ENCODE data around the gene CHST3.
A peak's percentile ranks its signal among the peaks of the same experiment; 100 is the strongest.

Gene CHST3

DNA sequence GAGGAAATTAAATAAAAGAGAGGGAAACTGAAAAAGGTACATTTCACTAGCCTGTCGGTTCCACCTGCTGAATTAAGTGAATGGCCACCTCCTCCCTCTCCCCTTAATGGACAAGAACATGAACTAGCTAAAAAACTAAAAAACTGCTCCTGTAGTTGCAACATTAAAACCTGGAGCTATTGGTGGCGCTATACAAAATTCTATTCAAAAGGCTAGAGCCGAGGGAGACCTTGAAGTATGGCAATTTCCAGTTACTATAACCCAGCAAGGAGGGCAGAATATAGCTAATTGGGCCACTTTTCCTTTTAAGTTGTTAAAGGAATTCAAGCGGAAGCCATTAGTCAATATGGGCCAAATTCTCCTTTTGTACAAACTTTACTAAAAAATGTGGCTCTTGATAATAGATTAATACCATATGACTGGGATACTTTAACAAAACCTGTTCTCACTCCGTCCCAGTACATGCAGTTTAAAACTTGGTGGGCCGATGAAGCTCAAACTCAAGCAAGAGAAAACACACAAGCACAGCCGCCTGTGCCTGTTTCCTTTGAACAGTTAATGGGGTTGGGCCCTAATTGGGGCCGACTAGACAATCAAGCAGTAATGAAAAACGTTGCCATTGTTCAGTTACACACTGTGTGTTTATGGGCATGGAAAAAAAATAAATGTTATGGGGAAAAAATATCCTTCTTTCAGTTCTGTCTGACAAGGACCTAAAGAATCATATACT lies 6.5 kb upstream of the CHST3 start:
- H3K36me3 Mint-ChIP-seq (ENCODE audit: low read depth), result peaks cover 6% of the 10 kb centered on the region
- TF ChIP-seq, protein P1, sequence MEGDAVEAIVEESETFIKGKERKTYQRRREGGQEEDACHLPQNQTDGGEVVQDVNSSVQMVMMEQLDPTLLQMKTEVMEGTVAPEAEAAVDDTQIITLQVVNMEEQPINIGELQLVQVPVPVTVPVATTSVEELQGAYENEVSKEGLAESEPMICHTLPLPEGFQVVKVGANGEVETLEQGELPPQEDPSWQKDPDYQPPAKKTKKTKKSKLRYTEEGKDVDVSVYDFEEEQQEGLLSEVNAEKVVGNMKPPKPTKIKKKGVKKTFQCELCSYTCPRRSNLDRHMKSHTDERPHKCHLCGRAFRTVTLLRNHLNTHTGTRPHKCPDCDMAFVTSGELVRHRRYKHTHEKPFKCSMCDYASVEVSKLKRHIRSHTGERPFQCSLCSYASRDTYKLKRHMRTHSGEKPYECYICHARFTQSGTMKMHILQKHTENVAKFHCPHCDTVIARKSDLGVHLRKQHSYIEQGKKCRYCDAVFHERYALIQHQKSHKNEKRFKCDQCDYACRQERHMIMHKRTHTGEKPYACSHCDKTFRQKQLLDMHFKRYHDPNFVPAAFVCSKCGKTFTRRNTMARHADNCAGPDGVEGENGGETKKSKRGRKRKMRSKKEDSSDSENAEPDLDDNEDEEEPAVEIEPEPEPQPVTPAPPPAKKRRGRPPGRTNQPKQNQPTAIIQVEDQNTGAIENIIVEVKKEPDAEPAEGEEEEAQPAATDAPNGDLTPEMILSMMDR (IDR thresholded peaks at IDR 0.05), result no peak
- H3K27me3 Mint-ChIP-seq (ENCODE audit: low read depth, poor library complexity), result peaks cover 27% of the 10 kb centered on the region
- H3K27ac Mint-ChIP-seq, result no peak overlapping the region
- no peak overlapping the region for H3K4me3 Mint-ChIP-seq
- H3K9me3 Mint-ChIP-seq, result peaks cover 16% of the 10 kb centered on the region
- no peak for DNase-seq
- H3K4me1 Mint-ChIP-seq, result peaks cover 5% of the 10 kb centered on the region

- TF ChIP-seq, protein P1 (IDR thresholded peaks at IDR 0.05), result no peak
- H3K4me1 Mint-ChIP-seq, result peaks cover 11% of the 10 kb centered on the region
- H3K27me3 Mint-ChIP-seq (ENCODE audit: low read depth, poor library complexity), result peaks cover 37% of the 10 kb centered on the region
- DNase-seq, result no peak
- H3K36me3 Mint-ChIP-seq (ENCODE audit: low read depth), result peaks cover 5% of the 10 kb centered on the region
- H3K27ac Mint-ChIP-seq, result no peak overlapping the region
- no peak overlapping the region for H3K4me3 Mint-ChIP-seq
- peaks cover 21% of the 10 kb centered on the region for H3K9me3 Mint-ChIP-seq
These were observed 4.7 kb upstream of the CHST3 start for GRCh38 chr10:71959526-71959925.

DNA sequence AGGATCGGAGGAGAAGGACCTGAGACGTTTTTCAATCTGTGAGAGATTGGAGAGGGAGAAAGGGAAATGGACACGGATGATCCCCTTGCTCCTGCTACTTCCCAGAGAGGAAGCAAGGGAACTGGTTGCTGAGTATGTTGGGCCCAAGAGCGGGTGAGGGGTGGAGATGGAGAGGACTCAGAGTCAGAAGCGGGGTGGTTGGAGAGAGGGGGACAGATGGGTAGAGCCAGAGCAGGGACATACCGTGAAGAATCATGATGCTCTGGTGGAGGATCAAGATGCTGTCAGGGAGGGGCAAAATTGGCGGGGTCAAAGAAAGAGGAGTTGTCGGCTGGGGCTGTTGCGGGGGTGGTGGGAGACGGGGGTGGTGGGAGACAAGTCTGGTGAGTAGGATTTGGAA lies 2.4 kb upstream of the CHST3 start:
- peaks cover 27% of the 10 kb centered on the region for H3K4me1 Mint-ChIP-seq
- TF ChIP-seq, protein P1 (IDR thresholded peaks at IDR 0.05), result no peak
- peaks cover 37% of the 10 kb centered on the region for H3K27me3 Mint-ChIP-seq (ENCODE audit: low read depth, poor library complexity)
- DNase-seq, result no peak
- peaks cover 15% of the 10 kb centered on the region for H3K9me3 Mint-ChIP-seq
- H3K27ac Mint-ChIP-seq, result no peak overlapping the region
- H3K4me3 Mint-ChIP-seq, result peak overlapping the region; percentile 5
- no peaks in the 10 kb centered on the region for H3K36me3 Mint-ChIP-seq (ENCODE audit: low read depth)

- TF ChIP-seq, protein P1 (IDR thresholded peaks at IDR 0.05), result no peak
- peaks cover 35% of the 10 kb centered on the region for H3K4me1 Mint-ChIP-seq
- no peaks in the 10 kb centered on the region for H3K36me3 Mint-ChIP-seq (ENCODE audit: low read depth)
- peaks cover 15% of the 10 kb centered on the region for H3K9me3 Mint-ChIP-seq
- peaks cover 35% of the 10 kb centered on the region for H3K27me3 Mint-ChIP-seq (ENCODE audit: low read depth, poor library complexity)
- H3K4me3 Mint-ChIP-seq, result peak overlapping the region; percentile 80
- DNase-seq, result no peak
- no peak overlapping the region for H3K27ac Mint-ChIP-seq
These were observed 1.3 kb upstream of the CHST3 start for GRCh38 chr10:71962901-71963300.

DNA sequence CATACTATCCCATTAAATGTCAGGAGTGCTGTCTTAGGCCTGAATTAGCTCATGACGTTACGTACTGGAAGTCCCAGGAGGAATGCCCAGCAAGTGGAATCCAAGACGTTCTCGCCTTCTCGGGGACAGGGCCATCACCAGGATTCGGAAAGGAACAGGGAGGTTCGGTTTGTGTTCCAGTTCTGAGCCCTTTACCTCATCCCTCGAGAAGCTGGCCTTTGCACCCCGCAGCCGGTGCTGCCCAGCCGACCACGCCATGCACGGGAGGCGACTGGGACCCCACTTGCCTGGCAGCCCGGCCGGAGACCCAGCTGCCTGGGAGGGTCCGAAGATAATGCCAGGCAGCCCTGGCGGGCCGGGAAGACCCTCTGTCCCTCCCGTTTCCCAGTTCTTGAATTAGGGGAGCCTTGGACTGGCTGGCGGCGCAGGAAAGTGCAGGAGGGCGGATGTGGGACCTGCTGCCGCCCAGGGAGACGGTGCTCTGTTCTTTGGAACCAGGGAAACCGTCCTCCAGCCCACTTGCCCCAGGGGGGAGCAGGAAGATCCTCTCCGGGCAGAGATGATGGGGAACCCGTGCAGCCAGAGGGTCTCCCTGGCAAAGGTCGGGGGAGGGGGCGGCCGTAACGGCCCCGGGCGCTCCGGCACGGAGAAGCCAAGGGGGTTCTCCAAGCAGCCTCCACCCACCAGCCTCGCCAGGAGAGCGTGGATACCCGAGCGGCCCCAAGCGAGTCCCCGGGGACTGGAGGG lies 671 bp upstream of the CHST3 start:
- peaks cover 15% of the 10 kb centered on the region for H3K9me3 Mint-ChIP-seq
- peaks cover 35% of the 10 kb centered on the region for H3K27me3 Mint-ChIP-seq (ENCODE audit: low read depth, poor library complexity)
- H3K4me1 Mint-ChIP-seq, result peaks cover 41% of the 10 kb centered on the region
- no peak for DNase-seq
- H3K4me3 Mint-ChIP-seq, result peak overlapping the region; percentile 80
- TF ChIP-seq, protein P1 (IDR thresholded peaks at IDR 0.05), result no peak
- no peaks in the 10 kb centered on the region for H3K36me3 Mint-ChIP-seq (ENCODE audit: low read depth)
- no peak overlapping the region for H3K27ac Mint-ChIP-seq
